ENCODE measurements around the gene HHATL. TPM values are rescaled to one million over a fixed set of nuclear protein-coding genes. Genes with fewer than 3 reads are reported as not detected.

The HHATL gene
- total RNA-seq, 1 experiment from 2014 or later = not detected

DNA sequence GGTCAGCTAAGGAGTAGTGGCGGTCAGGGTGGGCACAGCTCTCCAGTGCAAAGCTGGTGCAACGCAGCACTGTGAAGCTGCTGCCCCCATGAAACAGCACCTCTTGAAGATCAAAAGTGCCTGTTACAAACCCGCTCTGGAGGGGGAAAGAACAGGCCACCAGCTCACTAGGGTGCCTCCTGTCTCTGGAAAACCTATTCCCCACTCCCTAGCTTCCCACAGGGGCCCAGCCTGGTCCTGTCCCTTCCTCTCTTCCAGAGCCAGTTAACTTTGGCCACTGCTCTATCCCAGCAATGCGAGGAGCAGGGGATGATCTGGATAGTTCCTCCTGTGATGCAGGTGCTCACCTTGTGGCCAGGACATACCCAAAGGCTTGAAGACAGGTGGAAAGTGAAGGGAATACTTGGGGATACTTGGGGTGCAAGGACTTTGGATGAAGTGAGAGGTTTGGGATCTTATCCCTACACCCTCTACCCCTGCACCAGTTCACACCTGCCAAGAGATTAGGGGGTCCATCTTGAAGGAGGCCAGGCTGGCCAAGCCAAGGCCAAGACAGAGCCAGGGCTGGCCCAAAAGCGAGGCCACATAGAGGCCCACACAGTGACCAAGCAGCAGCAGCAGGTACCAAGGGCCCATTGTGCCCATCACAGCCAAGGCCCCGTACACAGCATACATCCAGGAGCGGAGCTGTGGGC, 4.2 kb downstream of the HHATL start:
- no peak for DNase-seq (ENCODE audit: low spot score)

- DNase-seq (ENCODE audit: low spot score) = no peak
These were observed 5.1 kb downstream of the HHATL start for GRCh38 chr3:42697289-42698051.

- DNase-seq (ENCODE audit: low spot score) = no peak
These were observed 6.0 kb downstream of the HHATL start for GRCh38 chr3:42696356-42697288.

DNA sequence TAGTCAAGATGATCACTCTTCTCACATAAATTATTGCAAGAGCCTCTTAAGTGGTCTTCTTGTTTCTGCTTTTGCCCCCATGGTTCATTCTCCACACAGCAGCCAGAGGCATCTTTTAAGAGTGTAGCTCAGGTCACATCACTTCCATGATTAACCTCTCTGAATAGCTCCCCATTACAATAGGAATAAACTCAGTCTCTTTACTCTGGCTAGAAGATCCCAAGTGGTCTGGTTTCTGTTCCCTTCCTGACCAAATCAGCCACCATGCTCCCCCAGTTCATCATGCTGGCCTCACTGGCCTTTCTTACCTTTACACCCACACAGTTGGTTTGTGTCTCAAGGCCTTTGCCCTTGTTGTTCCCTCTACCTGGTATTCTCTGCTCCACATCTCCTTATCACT, 8.2 kb downstream of the HHATL start:
- DNase-seq (ENCODE audit: low spot score) = no peak

- DNase-seq (ENCODE audit: low spot score) = no peak
These were observed 9.1 kb downstream of the HHATL start for GRCh38 chr3:42693530-42693930.

DNA sequence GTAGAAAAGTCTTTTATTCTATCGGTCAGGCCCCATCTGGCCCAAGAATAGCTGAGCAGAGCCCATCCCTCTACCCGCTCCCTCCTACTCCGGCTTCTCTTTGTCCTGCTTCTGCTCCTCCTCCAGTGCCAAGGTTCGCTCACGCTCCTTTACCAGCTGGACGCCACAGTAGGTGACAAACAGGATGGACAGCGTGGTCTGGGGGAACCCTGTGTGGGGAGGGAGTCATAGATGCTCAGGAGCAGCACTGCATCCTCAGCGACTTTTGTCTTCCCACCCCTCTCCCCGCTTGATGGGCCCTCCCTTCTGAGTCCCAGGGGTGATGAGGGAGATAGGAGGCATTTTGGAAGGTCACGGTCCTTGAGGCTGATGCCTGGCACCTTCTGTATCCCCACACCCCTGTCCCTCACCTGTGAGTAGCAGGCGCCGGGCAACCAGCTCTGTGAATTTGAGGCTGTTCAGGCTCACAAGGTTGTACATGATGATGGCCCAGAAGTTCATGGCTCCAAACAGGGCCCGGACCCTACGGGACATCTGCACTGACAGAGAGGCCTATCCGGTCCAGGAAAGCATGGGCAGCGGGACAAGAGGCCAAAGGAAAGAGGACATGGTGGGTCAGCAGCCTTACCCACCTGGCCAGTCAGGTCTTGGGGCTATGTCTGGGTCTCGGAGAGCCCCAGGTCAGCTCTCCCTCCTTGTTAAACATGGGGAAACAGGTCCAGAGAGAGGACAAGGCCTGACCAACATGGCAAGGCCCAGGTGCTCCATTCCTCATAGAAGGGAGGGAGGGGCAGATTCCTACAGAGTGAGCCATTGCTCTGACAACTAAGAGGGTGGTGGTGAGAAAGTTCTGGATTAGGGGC, 9.7 kb downstream of the HHATL start:
- no peak for DNase-seq (ENCODE audit: low spot score)

DNA sequence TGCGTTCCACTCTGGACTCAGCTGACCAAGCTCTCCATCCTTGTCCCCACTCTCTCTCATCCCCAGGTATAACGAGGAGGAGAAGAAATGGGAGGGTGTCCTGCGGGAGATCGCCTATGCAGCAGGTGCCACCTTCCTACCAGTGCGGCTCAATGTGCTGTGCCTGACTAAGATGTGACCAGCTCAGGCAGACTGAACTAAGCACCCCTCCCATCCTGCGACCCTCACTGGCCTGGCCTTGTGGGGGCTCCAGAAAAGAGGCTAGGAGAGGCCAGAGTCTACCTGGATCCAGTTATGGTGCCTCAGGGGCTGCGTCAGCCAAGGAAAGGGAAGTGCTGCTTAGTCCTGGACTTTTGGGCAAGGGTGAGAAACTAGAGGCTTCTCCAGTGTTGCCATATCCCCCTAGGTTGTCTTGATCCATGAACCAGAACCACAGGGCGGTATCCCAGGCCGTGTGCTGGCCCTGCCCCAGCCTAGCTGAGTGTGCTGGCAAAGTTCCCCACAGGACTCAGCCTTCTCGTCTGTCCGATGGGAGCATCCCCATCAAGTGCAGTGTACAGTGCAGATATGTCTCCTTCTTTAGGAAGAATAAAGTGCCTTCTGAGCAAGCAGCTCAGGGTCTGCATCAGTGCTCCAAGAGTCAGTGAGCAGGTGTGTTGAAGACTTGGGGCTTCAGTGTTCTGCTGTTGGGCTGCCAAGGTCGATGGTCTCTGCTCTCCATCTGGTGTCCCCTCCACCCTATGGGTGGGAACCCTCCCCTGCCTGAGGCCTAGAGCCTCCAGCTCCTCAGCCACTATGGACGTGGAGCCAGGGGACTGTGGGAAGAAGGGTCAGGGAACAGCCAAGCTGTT, 10.6 kb downstream of the HHATL start:
- no peak for DNase-seq (ENCODE audit: low spot score)

GRCh38 chr3:42690766-42691680, 11.6 kb downstream of the HHATL start:
- DNase-seq (ENCODE audit: low spot score) = no peak

- DNase-seq (ENCODE audit: low spot score) = no peak
These were observed 12.4 kb downstream of the HHATL start for GRCh38 chr3:42690191-42690590.

GRCh38 chr3:42689421-42690014, 13.1 kb downstream of the HHATL start:
- DNase-seq (ENCODE audit: low spot score) = no peak

DNA sequence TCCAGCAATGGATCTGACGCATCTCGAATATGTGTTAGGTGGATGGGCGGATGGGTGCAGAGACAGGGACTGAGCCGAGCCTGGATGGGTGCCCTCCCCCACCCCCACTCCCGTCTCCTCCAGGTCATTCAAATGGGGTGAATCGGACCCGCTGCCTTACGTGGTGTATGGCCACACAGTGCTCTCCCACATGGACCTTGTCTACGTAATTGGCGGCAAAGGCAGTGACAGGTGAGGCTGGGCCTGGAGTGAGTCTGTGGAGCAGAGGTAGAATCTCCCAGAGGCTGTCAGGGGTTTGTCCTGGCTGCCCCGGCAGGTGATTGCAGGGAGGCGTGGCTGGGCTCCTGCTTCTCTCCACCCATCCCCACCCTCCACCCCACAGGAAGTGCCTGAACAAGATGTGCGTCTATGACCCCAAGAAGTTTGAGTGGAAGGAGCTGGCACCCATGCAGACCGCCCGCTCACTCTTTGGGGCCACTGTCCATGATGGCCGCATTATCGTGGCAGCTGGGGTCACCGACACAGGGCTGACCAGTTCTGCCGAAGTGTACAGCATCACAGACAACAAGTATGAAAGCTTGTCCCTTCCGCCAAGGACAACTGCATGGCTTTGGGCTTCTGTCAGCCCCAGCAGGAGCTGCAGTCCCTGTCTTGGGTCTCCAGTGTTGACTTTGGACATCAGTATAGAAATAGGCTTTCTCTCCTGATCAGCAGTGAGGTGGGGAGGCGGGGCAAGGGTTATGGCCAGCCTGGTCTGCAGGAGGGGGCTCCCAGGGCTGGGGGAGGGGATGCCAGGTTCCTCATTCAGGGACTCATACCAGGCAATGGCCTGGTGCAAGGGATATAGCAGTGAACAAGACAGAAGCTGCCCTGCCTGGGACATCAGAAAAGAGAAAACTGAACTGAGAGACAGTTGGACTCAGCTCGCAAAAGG, 13.8 kb downstream of the HHATL start:
- DNase-seq (ENCODE audit: low spot score) = no peak

DNA sequence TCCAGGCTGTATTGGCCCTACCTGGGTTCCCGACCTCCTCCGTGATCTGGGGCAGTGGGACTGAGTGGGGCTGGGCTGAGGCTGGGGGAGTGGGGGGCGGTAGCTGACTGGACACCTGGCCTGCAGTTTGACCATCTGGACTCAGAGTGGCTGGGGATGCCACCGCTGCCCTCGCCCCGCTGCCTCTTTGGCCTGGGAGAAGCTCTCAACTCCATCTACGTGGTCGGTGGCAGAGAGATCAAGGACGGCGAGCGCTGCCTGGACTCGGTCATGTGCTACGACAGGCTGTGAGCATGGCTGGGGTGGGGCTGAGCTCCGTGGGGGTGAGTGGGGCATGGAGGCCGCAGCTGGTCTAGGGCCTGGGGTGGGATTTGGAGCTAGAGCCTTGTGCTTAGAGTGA, 14.6 kb downstream of the HHATL start:
- no peak for DNase-seq (ENCODE audit: low spot score)

DNA sequence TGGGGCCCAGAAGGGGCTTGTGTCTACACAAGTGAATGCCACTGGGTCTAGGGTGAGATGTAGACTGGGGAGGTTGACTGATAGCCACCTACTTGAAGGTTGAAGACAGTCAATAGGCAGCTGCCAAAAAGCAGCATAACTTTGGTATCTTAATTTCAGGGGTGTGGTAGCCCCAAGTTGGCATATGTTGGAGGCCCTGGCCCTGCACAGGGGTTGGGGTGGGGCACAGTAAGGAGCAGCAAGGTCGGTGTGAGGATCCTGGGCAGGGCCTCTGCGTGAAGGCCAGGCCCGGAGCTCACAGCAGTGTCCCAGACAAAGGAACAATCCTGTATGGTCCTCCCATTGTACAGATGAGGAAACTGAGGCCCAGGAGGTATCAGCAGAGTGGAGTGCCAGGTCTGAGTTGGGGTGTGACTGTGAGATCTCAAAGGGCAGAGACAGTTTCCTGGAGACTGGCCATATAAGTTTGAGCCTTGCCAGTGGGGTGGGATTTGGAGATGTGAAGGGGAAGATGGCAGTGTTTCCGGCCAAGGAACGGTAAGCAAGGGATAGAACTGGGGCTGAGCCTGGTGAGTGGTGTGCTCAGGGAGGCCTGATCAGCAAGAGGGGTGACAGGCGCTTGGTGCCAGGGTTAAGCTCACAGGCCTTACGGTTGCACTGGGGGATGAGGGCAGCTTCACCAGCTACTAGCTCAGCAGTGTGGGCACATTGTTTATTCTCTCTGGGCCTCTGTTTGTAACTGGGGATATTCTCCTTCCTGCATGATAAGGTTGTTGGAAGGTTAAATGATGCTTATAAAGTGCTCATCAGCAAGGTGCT, 15.6 kb downstream of the HHATL start:
- no peak for DNase-seq (ENCODE audit: low spot score)

GRCh38 chr3:42685891-42686820, 16.4 kb downstream of the HHATL start:
- DNase-seq (ENCODE audit: low spot score) = no peak

GRCh38 chr3:42685363-42685881, 17.2 kb downstream of the HHATL start, which contains the start of gene KLHL40:
TSS of gene KLHL40 (plus strand) at chr3:42685537. CDS start at chr3:42685619, 82 bp downstream.
- no peak for DNase-seq (ENCODE audit: low spot score)

Measured in H4 (cell line).